Measurements from ENCODE around the gene DUS3L. TPM values are rescaled to one million over a fixed set of nuclear protein-coding genes. Genes with fewer than 3 reads are reported as not detected.

The DUS3L gene
- total RNA-seq, 2 experiments from 2014 or later, result 69.6 to 74.5 TPM

- TF ChIP-seq CTCF (IDR thresholded peaks at IDR 0.05), result no peak
- no peak overlapping the region for H3K4me3 Mint-ChIP-seq
- ChIA-PET POLR2A (interaction anchor here (0.7 kb wide), 1 partner anchor 80 kb away, joined by 4 read pairs; no protein-coding TSS in a partner anchor), CTCF (interaction anchor here (1.5 to 1.6 kb wide), 2 partner anchors 14 to 19 kb away, joined by 3 to 9 read pairs; no protein-coding TSS in a partner anchor)
- H3K36me3 Mint-ChIP-seq (ENCODE audit: low read depth), result no peaks in the 10 kb centered on the region
- DNase-seq (no peak), ATAC-seq (no peak)
- H3K4me1 Mint-ChIP-seq (ENCODE audit: low read depth), result peaks cover 5% of the 10 kb centered on the region
- intact Hi-C loops (cut with micrococcal nuclease), result no loop called here
- H3K27me3 Mint-ChIP-seq, result peaks cover 2% of the 10 kb centered on the region
- no peak overlapping the region for H3K27ac Mint-ChIP-seq
- H3K9me3 Mint-ChIP-seq, result no peaks in the 10 kb centered on the region
Observed at GRCh38 chr19:5822181-5822844, 31.4 kb upstream of the DUS3L start.

- Mint-ChIP-seq H3K9me3 (no peaks in the 10 kb centered on the region), H3K27me3 (peaks cover 4% of the 10 kb centered on the region), H3K36me3 (ENCODE audit: low read depth) (no peaks in the 10 kb centered on the region), H3K4me1 (ENCODE audit: low read depth) (no peaks in the 10 kb centered on the region), H3K4me3 (no peak overlapping the region), H3K27ac (no peak overlapping the region)
- CTCF ChIA-PET, result no interaction called here
- intact Hi-C loops (cut with micrococcal nuclease), result no loop called here
- TF ChIP-seq CTCF (IDR thresholded peaks at IDR 0.05), result no peak
- no peak for ATAC-seq
- POLR2A ChIA-PET, result interaction anchor here (0.7 kb wide), 1 partner anchor 197 kb away, joined by 3 read pairs; no protein-coding TSS in a partner anchor
- no peak for DNase-seq
Observed at GRCh38 chr19:5821521-5822180, 30.7 kb upstream of the DUS3L start.

- intact Hi-C loops (cut with micrococcal nuclease), result no loop called here
- no peaks in the 10 kb centered on the region for H3K9me3 Mint-ChIP-seq
- peaks cover 5% of the 10 kb centered on the region for H3K27me3 Mint-ChIP-seq
- no peaks in the 10 kb centered on the region for H3K4me1 Mint-ChIP-seq (ENCODE audit: low read depth)
- ATAC-seq (no peak), DNase-seq (no peak)
- H3K4me3 Mint-ChIP-seq, result no peak overlapping the region
- ChIA-PET CTCF (no interaction called here), POLR2A (interaction anchor here (0.7 kb wide), 1 partner anchor 196 kb away, joined by 3 read pairs; no protein-coding TSS in a partner anchor)
- no peak for TF ChIP-seq CTCF (IDR thresholded peaks at IDR 0.05)
- no peak overlapping the region for H3K27ac Mint-ChIP-seq
- H3K36me3 Mint-ChIP-seq (ENCODE audit: low read depth), result no peaks in the 10 kb centered on the region
Observed at GRCh38 chr19:5820785-5821184, 29.8 kb upstream of the DUS3L start.

- Mint-ChIP-seq H3K36me3 (ENCODE audit: low read depth) (no peaks in the 10 kb centered on the region), H3K9me3 (no peaks in the 10 kb centered on the region), H3K4me1 (ENCODE audit: low read depth) (no peaks in the 10 kb centered on the region), H3K27me3 (peaks cover 5% of the 10 kb centered on the region), H3K4me3 (no peak overlapping the region), H3K27ac (no peak overlapping the region)
- ATAC-seq, result no peak
- intact Hi-C loops (cut with micrococcal nuclease), result no loop called here
- ChIA-PET POLR2A (no interaction called here), CTCF (interaction anchor here (1.4 kb wide), 1 partner anchor 15 kb away, joined by 4 read pairs; no protein-coding TSS in a partner anchor)
- no peak for DNase-seq
- TF ChIP-seq CTCF (IDR thresholded peaks at IDR 0.05), result no peak
Observed at GRCh38 chr19:5818594-5818993, 27.6 kb upstream of the DUS3L start.

- Mint-ChIP-seq H3K9me3 (no peaks in the 10 kb centered on the region), H3K27me3 (peaks cover 5% of the 10 kb centered on the region), H3K4me1 (ENCODE audit: low read depth) (no peaks in the 10 kb centered on the region), H3K36me3 (ENCODE audit: low read depth) (no peaks in the 10 kb centered on the region), H3K27ac (no peak overlapping the region), H3K4me3 (no peak overlapping the region)
- no peak for TF ChIP-seq CTCF (IDR thresholded peaks at IDR 0.05)
- POLR2A ChIA-PET, result no interaction called here
- no peak for ATAC-seq
- CTCF ChIA-PET, result no interaction called here
- no peak for DNase-seq
- intact Hi-C loops (cut with micrococcal nuclease), result no loop called here
Observed at GRCh38 chr19:5817218-5817617, 26.3 kb upstream of the DUS3L start.

Data from activated CD8-positive, alpha-beta T cell treated with anti-CD3 and anti-CD28 coated beads for 36 hours (primary cell).